Liver (tissue), 9 donors: ENCODE data around the gene TCEA3. TPM values are rescaled to one million over a fixed set of nuclear protein-coding genes. Genes with fewer than 3 reads are reported as not detected.

ENCODE experiments used
- DNase-seq: peaks from one replicate; pipeline ENCODE4 v3.0.0-alpha.2; 2017; ENCODE audit warnings: low spot score
- H3K27ac ChIP-seq, 2 donors: one replicate each; pipeline ENCODE4 v1.7.0; 2013; ENCODE audit warnings: inconsistent platforms in 2 of 2, low read length in 2 of 2, control low read depth in 1 of 2, low read depth in 1 of 2, mild to moderate bottlenecking in 1 of 2
- H3K27me3 ChIP-seq, 4 donors: one replicate each; pipeline versions ENCODE4 v1.6.1 to v1.7.0; 2013; ENCODE audit warnings: low read length in 3 of 4, inconsistent platforms in 1 of 4, mild to moderate bottlenecking in 1 of 4, moderate library complexity in 1 of 4; ENCODE audit not compliant: control insufficient read depth in 4 of 4, insufficient read depth in 4 of 4
- H3K36me3 ChIP-seq, 4 donors: one replicate each; pipeline versions ENCODE4 v1.6.1 to v1.7.0; 2013; ENCODE audit warnings: low read length in 3 of 4, mild to moderate bottlenecking in 3 of 4, low read depth in 1 of 4, moderate library complexity in 1 of 4; ENCODE audit not compliant: control insufficient read depth in 4 of 4, insufficient read depth in 3 of 4
- H3K4me1 ChIP-seq, 4 donors: one replicate each; pipeline versions ENCODE4 v1.6.1 to v1.7.0; 2013; ENCODE audit warnings: low read length in 3 of 4, mild to moderate bottlenecking in 3 of 4, moderate library complexity in 1 of 4; ENCODE audit not compliant: control insufficient read depth in 4 of 4, insufficient read depth in 4 of 4
- H3K4me3 ChIP-seq, 3 donors: one replicate each; pipeline versions ENCODE4 v1.6.1 to v1.7.0; 2013; ENCODE audit warnings: low read length in 3 of 3, control low read depth in 1 of 3, low read depth in 1 of 3, mild to moderate bottlenecking in 1 of 3
- H3K9ac ChIP-seq, 2 donors: one replicate each; pipeline ENCODE4 v1.7.0; 2013; ENCODE audit warnings: low read length in 2 of 2, mild to moderate bottlenecking in 2 of 2, moderate library complexity in 2 of 2, control low read depth in 1 of 2, low read depth in 1 of 2
- H3K9me3 ChIP-seq, 4 donors: one replicate each; pipeline versions ENCODE4 v1.6.1 to v1.7.0; 2013; ENCODE audit warnings: low read length in 3 of 4; ENCODE audit not compliant: control insufficient read depth in 4 of 4
- FOXA1 ChIP-seq: IDR thresholded peaks from 2 replicates; pipeline ENCODE4 v1.6.1; 2016; ENCODE audit warnings: antibody characterized with exemption
- FOXA2 ChIP-seq: IDR thresholded peaks from 2 replicates; pipeline ENCODE4 v1.6.1; 2016; ENCODE audit warnings: antibody characterized with exemption
- GABPA ChIP-seq, 2 donors: IDR thresholded peaks in 1 of 2; conservative IDR thresholded peaks in 1 of 2; 2 replicates each; pipeline ENCODE4 v1.6.1; 2016; ENCODE audit warnings: antibody characterized with exemption in 2 of 2, mild to moderate bottlenecking in 1 of 2, moderate library complexity in 1 of 2
- HNF4A ChIP-seq, 2 donors: conservative IDR thresholded peaks; 2 replicates each; pipeline ENCODE4 v1.6.1; 2016; ENCODE audit warnings: antibody characterized with exemption in 2 of 2, mild to moderate bottlenecking in 2 of 2
- HNF4G ChIP-seq: IDR thresholded peaks from 2 replicates; pipeline ENCODE4 v1.6.1; 2016; ENCODE audit warnings: antibody characterized with exemption
- JUND ChIP-seq, 2 donors: IDR thresholded peaks; 2 replicates each; pipeline ENCODE4 v1.6.1; 2016; ENCODE audit warnings: antibody characterized with exemption in 2 of 2
- NR2F2 ChIP-seq: IDR thresholded peaks from 2 replicates; pipeline ENCODE4 v1.6.1; 2016; ENCODE audit warnings: antibody characterized with exemption
- SP1 ChIP-seq: IDR thresholded peaks from 2 replicates; pipeline ENCODE4 v1.6.1; 2018; ENCODE audit warnings: antibody characterized with exemption, mild to moderate bottlenecking
- WGBS: extraction: QIAGEN DNeasy Blood & Tissue Kit; methylation state at CpG from one replicate; pipeline ENCODE4 v1.1.7; 2013; 5-methylcytosine and 5-hydroxymethylcytosine counted together
- polyA plus RNA-seq, 2 donors: library from polyadenylated mRNA; stranded (reverse) in 1 of 2; unstranded in 1 of 2; fragments of 200-250 nt in 1 of 2; fragments of >200 nt in 1 of 2; fragmentation: Nextera tagmentation in 1 of 2; extraction: Ambion mirVana in 1 of 2; gene quantifications; one replicate each; pipeline versions ENCODE4 v1.2.1 to v1.2.3, GENCODE V29; 2013 to 2015
- total RNA-seq, 2 donors: library from RNA; depleted of rRNA; stranded (reverse); fragments of >200 nt; gene quantifications; one replicate each; pipeline ENCODE4 v1.2.3, GENCODE V29; 2014
- TF ChIP-seq, protein P1 (sequence below): IDR thresholded peaks from 2 replicates; pipeline ENCODE4 v1.6.1; 2016; ENCODE audit warnings: antibody characterized with exemption
- TF ChIP-seq, protein P2 (sequence below): IDR thresholded peaks from 2 replicates; pipeline ENCODE4 v1.6.1; 2016; ENCODE audit warnings: antibody characterized with exemption, mild to moderate bottlenecking
- TF ChIP-seq, protein P3 (sequence below): fragments of 150-350 bp; IDR thresholded peaks from 2 replicates; pipeline ENCODE4 v1.5.1; 2017; ENCODE audit warnings: improper control_type of control experiment, low read depth, low read length; ENCODE audit not compliant: missing input control
- donor health status: healthy.
- donor health status: healthy.
- donor health status: healthy.
- donor health status: healthy.
- donor health status: healthy.

Gene TCEA3
- total and polyA plus RNA-seq, 4 donors, result 29.6 to 142 (median 47.6) TPM

DNA sequence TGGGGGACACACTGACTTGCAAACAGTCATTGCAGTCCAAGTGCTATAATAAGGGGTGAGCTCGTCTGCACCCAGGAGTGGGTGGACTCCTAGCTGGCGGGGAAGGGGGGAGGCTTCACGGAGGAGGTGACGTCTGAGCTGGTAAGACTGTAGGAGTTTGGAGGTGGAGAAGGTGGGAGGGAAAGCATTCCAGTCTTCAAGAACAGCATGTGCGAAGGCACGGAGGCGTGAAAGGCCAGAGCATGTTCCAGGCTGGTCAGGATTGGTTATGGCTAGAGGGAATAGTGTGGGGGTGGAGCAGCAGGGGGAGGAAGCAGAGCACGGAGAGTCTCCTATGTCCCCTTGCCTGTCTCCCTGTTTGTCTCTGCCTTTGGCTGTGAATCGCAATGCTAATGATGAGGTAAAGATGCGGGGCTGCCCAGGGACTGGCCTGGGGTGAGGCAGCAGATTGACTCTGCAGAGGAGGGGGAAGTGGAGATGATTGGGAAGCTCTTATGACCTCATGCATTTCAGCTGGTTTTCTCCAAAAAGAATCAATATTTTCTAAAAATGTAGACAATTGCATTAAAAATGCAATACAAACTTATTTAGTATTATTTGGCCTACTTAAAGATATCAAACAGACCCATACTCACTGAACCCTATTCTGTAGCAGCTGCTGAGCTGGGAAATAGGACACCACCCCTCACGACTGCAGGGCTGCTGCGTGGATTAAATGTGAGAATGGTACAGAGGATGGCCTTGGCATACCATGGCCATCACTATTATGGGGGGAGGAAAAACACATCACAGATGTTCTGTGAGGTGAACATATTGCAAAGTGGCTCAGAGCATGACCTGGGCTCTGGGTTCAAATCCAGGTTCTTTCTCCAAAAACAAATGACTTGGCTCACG, 52.3 kb downstream of the TCEA3 start:
- H3K9me3 ChIP-seq, result no peaks in the 10 kb centered on the region
- TF ChIP-seq HNF4A (conservative IDR thresholded peaks at IDR 0.05), result no peak
- TF ChIP-seq, protein P1, sequence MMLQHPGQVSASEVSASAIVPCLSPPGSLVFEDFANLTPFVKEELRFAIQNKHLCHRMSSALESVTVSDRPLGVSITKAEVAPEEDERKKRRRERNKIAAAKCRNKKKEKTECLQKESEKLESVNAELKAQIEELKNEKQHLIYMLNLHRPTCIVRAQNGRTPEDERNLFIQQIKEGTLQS, result no peak
- TF ChIP-seq GABPA (IDR thresholded peaks at IDR 0.05 in 1 of 2, conservative IDR thresholded peaks at IDR 0.05 in 1 of 2), result no peak
- no peak for TF ChIP-seq FOXA2
- no peak for TF ChIP-seq SP1
- TF ChIP-seq, protein P2, sequence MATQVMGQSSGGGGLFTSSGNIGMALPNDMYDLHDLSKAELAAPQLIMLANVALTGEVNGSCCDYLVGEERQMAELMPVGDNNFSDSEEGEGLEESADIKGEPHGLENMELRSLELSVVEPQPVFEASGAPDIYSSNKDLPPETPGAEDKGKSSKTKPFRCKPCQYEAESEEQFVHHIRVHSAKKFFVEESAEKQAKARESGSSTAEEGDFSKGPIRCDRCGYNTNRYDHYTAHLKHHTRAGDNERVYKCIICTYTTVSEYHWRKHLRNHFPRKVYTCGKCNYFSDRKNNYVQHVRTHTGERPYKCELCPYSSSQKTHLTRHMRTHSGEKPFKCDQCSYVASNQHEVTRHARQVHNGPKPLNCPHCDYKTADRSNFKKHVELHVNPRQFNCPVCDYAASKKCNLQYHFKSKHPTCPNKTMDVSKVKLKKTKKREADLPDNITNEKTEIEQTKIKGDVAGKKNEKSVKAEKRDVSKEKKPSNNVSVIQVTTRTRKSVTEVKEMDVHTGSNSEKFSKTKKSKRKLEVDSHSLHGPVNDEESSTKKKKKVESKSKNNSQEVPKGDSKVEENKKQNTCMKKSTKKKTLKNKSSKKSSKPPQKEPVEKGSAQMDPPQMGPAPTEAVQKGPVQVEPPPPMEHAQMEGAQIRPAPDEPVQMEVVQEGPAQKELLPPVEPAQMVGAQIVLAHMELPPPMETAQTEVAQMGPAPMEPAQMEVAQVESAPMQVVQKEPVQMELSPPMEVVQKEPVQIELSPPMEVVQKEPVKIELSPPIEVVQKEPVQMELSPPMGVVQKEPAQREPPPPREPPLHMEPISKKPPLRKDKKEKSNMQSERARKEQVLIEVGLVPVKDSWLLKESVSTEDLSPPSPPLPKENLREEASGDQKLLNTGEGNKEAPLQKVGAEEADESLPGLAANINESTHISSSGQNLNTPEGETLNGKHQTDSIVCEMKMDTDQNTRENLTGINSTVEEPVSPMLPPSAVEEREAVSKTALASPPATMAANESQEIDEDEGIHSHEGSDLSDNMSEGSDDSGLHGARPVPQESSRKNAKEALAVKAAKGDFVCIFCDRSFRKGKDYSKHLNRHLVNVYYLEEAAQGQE, result no peak
- TF ChIP-seq, protein P3, sequence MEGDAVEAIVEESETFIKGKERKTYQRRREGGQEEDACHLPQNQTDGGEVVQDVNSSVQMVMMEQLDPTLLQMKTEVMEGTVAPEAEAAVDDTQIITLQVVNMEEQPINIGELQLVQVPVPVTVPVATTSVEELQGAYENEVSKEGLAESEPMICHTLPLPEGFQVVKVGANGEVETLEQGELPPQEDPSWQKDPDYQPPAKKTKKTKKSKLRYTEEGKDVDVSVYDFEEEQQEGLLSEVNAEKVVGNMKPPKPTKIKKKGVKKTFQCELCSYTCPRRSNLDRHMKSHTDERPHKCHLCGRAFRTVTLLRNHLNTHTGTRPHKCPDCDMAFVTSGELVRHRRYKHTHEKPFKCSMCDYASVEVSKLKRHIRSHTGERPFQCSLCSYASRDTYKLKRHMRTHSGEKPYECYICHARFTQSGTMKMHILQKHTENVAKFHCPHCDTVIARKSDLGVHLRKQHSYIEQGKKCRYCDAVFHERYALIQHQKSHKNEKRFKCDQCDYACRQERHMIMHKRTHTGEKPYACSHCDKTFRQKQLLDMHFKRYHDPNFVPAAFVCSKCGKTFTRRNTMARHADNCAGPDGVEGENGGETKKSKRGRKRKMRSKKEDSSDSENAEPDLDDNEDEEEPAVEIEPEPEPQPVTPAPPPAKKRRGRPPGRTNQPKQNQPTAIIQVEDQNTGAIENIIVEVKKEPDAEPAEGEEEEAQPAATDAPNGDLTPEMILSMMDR, result no peak
- no peak for TF ChIP-seq JUND (IDR thresholded peaks at IDR 0.05)
- TF ChIP-seq HNF4G, result no peak
- peaks cover 3 to 29% (median 25%) of the 10 kb centered on the region in 4 donors for H3K4me1 ChIP-seq
- H3K4me3 ChIP-seq, result no peak overlapping the region
- H3K36me3 ChIP-seq, result no peaks in the 10 kb centered on the region
- no peak for DNase-seq
- WGBS, result 86% methylated on average over 13 of the region's 13 CpGs
- H3K27ac ChIP-seq, result no peak overlapping the region
- H3K27me3 ChIP-seq, result no peaks in the 10 kb centered on the region
- H3K9ac ChIP-seq, result no peak overlapping the region

DNA sequence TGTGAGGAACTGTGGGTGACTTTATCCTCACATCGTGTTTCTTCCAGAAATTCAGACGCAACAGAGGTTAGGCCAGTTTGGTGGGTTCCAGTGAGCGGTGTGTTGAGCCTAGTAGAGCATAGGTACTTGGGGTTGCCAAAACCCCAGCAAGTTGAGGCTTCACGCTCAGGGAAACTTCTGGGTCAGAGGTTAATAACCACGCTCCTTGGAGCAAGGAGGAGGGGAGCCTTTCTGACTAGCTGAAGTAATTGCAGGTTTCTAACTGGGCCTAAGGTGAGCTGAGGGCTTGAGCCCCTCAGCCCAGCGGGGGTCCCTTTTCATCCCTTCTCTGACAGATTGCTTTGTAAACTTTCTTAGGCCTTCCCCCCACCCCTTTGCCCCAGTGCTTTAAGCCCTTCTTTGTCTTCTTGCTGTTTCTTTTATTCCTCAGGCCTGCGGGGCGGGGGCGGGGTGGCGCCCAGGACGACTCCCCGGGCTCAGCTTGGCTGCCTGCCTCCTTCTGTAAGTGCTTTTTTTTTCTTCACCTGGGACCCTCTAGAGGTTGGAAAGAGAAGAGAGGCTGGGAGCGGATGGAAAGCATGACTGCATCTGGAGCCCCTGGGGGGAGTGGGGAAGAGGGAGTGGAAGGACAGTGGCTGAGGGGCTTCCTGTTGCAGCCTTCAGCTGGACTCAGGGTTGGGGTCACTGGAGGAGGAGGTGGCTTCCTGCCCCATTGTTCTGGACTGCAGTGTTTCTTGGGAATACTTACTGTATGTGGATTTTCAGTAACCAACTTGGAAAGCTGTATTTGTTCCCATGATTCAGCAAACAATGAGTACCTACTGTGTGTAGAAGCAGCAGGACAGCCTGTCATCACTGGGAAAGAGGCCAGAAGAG, 53.6 kb downstream of the TCEA3 start:
- 62% methylated on average over 13 of the region's 13 CpGs for WGBS
- Histone ChIP-seq H3K9ac (no peak overlapping the region), H3K4me3 (no peak overlapping the region), H3K27me3 (no peaks in the 10 kb centered on the region), H3K36me3 (peaks cover 0 to 6% (median 0%) of the 10 kb centered on the region in 4 donors), H3K4me1 (peaks cover 3 to 34% (median 29%) of the 10 kb centered on the region in 4 donors), H3K9me3 (peaks cover 0 to 5% (median 0%) of the 10 kb centered on the region in 4 donors), H3K27ac (peak overlapping the region; percentile 55 to 100)
- peak; percentile 44 for DNase-seq
- TF ChIP-seq NR2F2 (peak; percentile 48), FOXA1 (no peak)
